Measurements from ENCODE around the gene THAP8.
A peak's percentile ranks its signal among the peaks of the same experiment; 100 is the strongest.

The THAP8 gene

GRCh38 chr19:36032251-36033104 lies 21.6 kb downstream of the THAP8 start, which contains the start of gene CLIP3:
Gene CLIP3 (minus strand): TSS chr19:36032873. CDS start chr19:36032357, 516 bp downstream.
- Histone ChIP-seq H3K4me3 (ENCODE audit: low read depth, low read length) (peak within 1 kb of the TSS; percentile 85), H3K4me1 (ENCODE audit: control insufficient read depth in 1 of 2, insufficient read depth in 2 of 2, low read length in 2 of 2) (peaks cover 2 to 12% of the 10 kb centered on the region in 2 experiments), H4K91ac (ENCODE audit: low read depth, low read length) (no peak within 1 kb of the TSS), H3K79me1 (ENCODE audit: low read length) (peaks cover 2% of the 10 kb centered on the region), H3K18ac (ENCODE audit: low read length) (peak within 1 kb of the TSS; percentile 19), H3K27me3 (ENCODE audit: insufficient read depth, low read length) (no peaks in the 10 kb centered on the region), H2BK12ac (ENCODE audit: low read length) (no peak within 1 kb of the TSS), H3K36me3 (ENCODE audit: control insufficient read depth in 1 of 2, insufficient read depth in 2 of 2, low read length in 2 of 2) (no peaks in the 10 kb centered on the region), H4K8ac (ENCODE audit: low read depth, low read length) (peak within 1 kb of the TSS; percentile 72), H2AFZ (ENCODE audit: insufficient read depth, low read length, poor library complexity) (peak within 1 kb of the TSS; percentile 61), H2BK120ac (ENCODE audit: insufficient read depth, low read length, poor library complexity) (no peak within 1 kb of the TSS), H3K9me3 (ENCODE audit: insufficient read depth, low read depth, low read length) (no peaks in the 10 kb centered on the region), H3K23ac (ENCODE audit: low read length) (no peak within 1 kb of the TSS), H3K27ac (ENCODE audit: low read depth, low read length) (no peak within 1 kb of the TSS), H2AK5ac (ENCODE audit: low read length) (no peak within 1 kb of the TSS), H4K12ac (ENCODE audit: low read depth, low read length) (peak within 1 kb of the TSS; percentile 70), H3K14ac (ENCODE audit: low read length) (no peak within 1 kb of the TSS), H3K9ac (ENCODE audit: low read length) (peak within 1 kb of the TSS; percentile 70), H3K4me2 (ENCODE audit: low read length) (peak within 1 kb of the TSS; percentile 80), H3K79me2 (ENCODE audit: control insufficient read depth, insufficient read depth, low read length, poor library complexity) (no peaks in the 10 kb centered on the region), H2BK5ac (ENCODE audit: low read depth, low read length, poor library complexity) (no peak within 1 kb of the TSS), H3K4ac (ENCODE audit: low read depth, low read length) (no peak within 1 kb of the TSS)
- peak in 1 of 2 donors; percentile 23 for DNase-seq
- WGBS (ENCODE audit: extremely low coverage, insufficient coverage, insufficient read length), result no CpG with 5 or more reads among the region's 51 CpGs

GRCh38 chr19:36031308-36031707 lies 22.8 kb downstream of the THAP8 start:
- H3K9ac ChIP-seq (ENCODE audit: low read length), result no peak overlapping the region

GRCh38 chr19:36030264-36031148 lies 23.6 kb downstream of the THAP8 start:
- peaks cover 8 to 10% of the 10 kb centered on the region in 2 experiments for H3K36me3 ChIP-seq (ENCODE audit: control insufficient read depth in 1 of 2, insufficient read depth in 2 of 2, low read length in 2 of 2)
- no peak overlapping the region for H3K23ac ChIP-seq (ENCODE audit: low read length)
- H2BK12ac ChIP-seq (ENCODE audit: low read length), result no peak overlapping the region
- H2BK5ac ChIP-seq (ENCODE audit: low read depth, low read length, poor library complexity), result no peak overlapping the region
- no peak overlapping the region for H3K9ac ChIP-seq (ENCODE audit: low read length)
- no peak overlapping the region for H4K12ac ChIP-seq (ENCODE audit: low read depth, low read length)
- H3K9me3 ChIP-seq (ENCODE audit: insufficient read depth, low read depth, low read length), result no peaks in the 10 kb centered on the region
- H2BK120ac ChIP-seq (ENCODE audit: insufficient read depth, low read length, poor library complexity), result no peak overlapping the region
- no peak overlapping the region for H2AFZ ChIP-seq (ENCODE audit: insufficient read depth, low read length, poor library complexity)
- peak; percentile 6 to 47 for DNase-seq
- H3K79me1 ChIP-seq (ENCODE audit: low read length), result peaks cover 2% of the 10 kb centered on the region
- H2AK5ac ChIP-seq (ENCODE audit: low read length), result no peak overlapping the region
- H3K4me3 ChIP-seq (ENCODE audit: low read depth, low read length), result no peak overlapping the region
- no peak overlapping the region for H4K8ac ChIP-seq (ENCODE audit: low read depth, low read length)
- peaks cover 2 to 12% of the 10 kb centered on the region in 2 experiments for H3K4me1 ChIP-seq (ENCODE audit: control insufficient read depth in 1 of 2, insufficient read depth in 2 of 2, low read length in 2 of 2)
- no CpG with 5 or more reads among the region's 8 CpGs for WGBS (ENCODE audit: extremely low coverage, insufficient coverage, insufficient read length)
- no peak overlapping the region for H3K14ac ChIP-seq (ENCODE audit: low read length)
- H3K4ac ChIP-seq (ENCODE audit: low read depth, low read length), result no peak overlapping the region
- no peak overlapping the region for H4K91ac ChIP-seq (ENCODE audit: low read depth, low read length)
- no peak overlapping the region for H3K27ac ChIP-seq (ENCODE audit: low read depth, low read length)
- H3K27me3 ChIP-seq (ENCODE audit: insufficient read depth, low read length), result no peaks in the 10 kb centered on the region
- H3K4me2 ChIP-seq (ENCODE audit: low read length), result no peak overlapping the region
- no peaks in the 10 kb centered on the region for H3K79me2 ChIP-seq (ENCODE audit: control insufficient read depth, insufficient read depth, low read length, poor library complexity)
- H3K18ac ChIP-seq (ENCODE audit: low read length), result no peak overlapping the region

More at GRCh38 chr19:36031308-36031707, 22.8 kb downstream of the THAP8 start:
- H2BK5ac ChIP-seq (ENCODE audit: low read depth, low read length, poor library complexity), result no peak overlapping the region
- H3K4me2 ChIP-seq (ENCODE audit: low read length), result no peak overlapping the region
- no peak overlapping the region for H3K23ac ChIP-seq (ENCODE audit: low read length)
- H3K36me3 ChIP-seq (ENCODE audit: control insufficient read depth in 1 of 2, insufficient read depth in 2 of 2, low read length in 2 of 2), result peaks cover 7% of the 10 kb centered on the region in 2 experiments
- DNase-seq, result no peak
- H4K12ac ChIP-seq (ENCODE audit: low read depth, low read length), result no peak overlapping the region
- no peak overlapping the region for H2BK12ac ChIP-seq (ENCODE audit: low read length)
- no peak overlapping the region for H3K4me3 ChIP-seq (ENCODE audit: low read depth, low read length)
- H3K27ac ChIP-seq (ENCODE audit: low read depth, low read length), result no peak overlapping the region
- no peak overlapping the region for H3K18ac ChIP-seq (ENCODE audit: low read length)
- no peaks in the 10 kb centered on the region for H3K27me3 ChIP-seq (ENCODE audit: insufficient read depth, low read length)
- H4K91ac ChIP-seq (ENCODE audit: low read depth, low read length), result no peak overlapping the region
- H3K14ac ChIP-seq (ENCODE audit: low read length), result no peak overlapping the region
- H2BK120ac ChIP-seq (ENCODE audit: insufficient read depth, low read length, poor library complexity), result no peak overlapping the region
- no peak overlapping the region for H2AK5ac ChIP-seq (ENCODE audit: low read length)
- no peaks in the 10 kb centered on the region for H3K79me2 ChIP-seq (ENCODE audit: control insufficient read depth, insufficient read depth, low read length, poor library complexity)
- no peak overlapping the region for H3K4ac ChIP-seq (ENCODE audit: low read depth, low read length)
- H3K4me1 ChIP-seq (ENCODE audit: control insufficient read depth in 1 of 2, insufficient read depth in 2 of 2, low read length in 2 of 2), result peaks cover 2 to 12% of the 10 kb centered on the region in 2 experiments
- peaks cover 2% of the 10 kb centered on the region for H3K79me1 ChIP-seq (ENCODE audit: low read length)
- no peak overlapping the region for H2AFZ ChIP-seq (ENCODE audit: insufficient read depth, low read length, poor library complexity)
- no peaks in the 10 kb centered on the region for H3K9me3 ChIP-seq (ENCODE audit: insufficient read depth, low read depth, low read length)
- WGBS (ENCODE audit: extremely low coverage, insufficient coverage, insufficient read length), result no CpG with 5 or more reads among the region's 6 CpGs
- no peak overlapping the region for H4K8ac ChIP-seq (ENCODE audit: low read depth, low read length)

DNA sequence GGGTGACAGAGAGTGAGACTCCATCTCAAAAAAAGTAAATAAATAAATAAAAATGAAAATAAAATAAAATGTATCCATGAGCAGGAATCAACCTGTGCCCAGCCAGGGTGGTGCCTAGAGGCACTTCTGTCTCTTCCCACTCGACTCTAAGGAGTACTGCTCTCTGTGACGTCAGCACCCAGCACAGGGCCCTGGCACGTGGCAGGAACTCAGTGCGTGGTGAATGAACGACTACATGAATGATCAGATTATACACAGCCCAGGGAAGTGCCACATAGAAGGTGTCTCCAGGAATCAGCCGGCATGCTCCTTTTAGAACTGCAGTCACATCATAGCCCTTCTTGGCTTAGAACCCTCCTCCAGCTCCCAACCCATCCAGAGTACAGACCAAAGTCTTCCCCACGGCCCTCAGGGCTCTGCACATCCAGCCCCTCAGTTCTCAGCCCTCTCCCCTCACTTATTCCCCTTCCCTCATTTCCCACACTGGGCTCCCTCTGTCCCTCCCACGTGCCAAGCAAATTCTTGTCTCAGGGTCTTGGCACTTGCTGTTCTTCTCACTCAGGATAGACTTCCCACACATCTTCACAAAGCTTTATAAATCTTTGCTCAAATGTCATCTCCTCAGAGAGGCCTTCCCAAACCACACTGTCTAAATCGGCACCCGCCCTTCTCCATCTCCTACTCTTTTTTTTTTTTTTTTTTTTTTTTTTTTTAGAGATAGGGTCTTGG lies 25.6 kb downstream of the THAP8 start:
- Histone ChIP-seq H3K18ac (ENCODE audit: low read length) (no peak overlapping the region), H3K79me1 (ENCODE audit: low read length) (peaks cover 2% of the 10 kb centered on the region), H2BK12ac (ENCODE audit: low read length) (no peak overlapping the region), H3K23ac (ENCODE audit: low read length) (no peak overlapping the region), H3K9ac (ENCODE audit: low read length) (peak overlapping the region; percentile 12), H4K12ac (ENCODE audit: low read depth, low read length) (no peak overlapping the region), H2BK5ac (ENCODE audit: low read depth, low read length, poor library complexity) (no peak overlapping the region), H2AFZ (ENCODE audit: insufficient read depth, low read length, poor library complexity) (no peak overlapping the region), H3K79me2 (ENCODE audit: control insufficient read depth, insufficient read depth, low read length, poor library complexity) (no peaks in the 10 kb centered on the region), H3K36me3 (ENCODE audit: control insufficient read depth in 1 of 2, insufficient read depth in 2 of 2, low read length in 2 of 2) (peaks cover 16 to 18% of the 10 kb centered on the region in 2 experiments), H3K4me3 (ENCODE audit: low read depth, low read length) (no peak overlapping the region), H3K4ac (ENCODE audit: low read depth, low read length) (no peak overlapping the region), H2AK5ac (ENCODE audit: low read length) (no peak overlapping the region), H3K4me1 (ENCODE audit: control insufficient read depth in 1 of 2, insufficient read depth in 2 of 2, low read length in 2 of 2) (peaks cover 2 to 11% of the 10 kb centered on the region in 2 experiments), H3K4me2 (ENCODE audit: low read length) (no peak overlapping the region), H3K27me3 (ENCODE audit: insufficient read depth, low read length) (no peaks in the 10 kb centered on the region), H2BK120ac (ENCODE audit: insufficient read depth, low read length, poor library complexity) (no peak overlapping the region), H3K14ac (ENCODE audit: low read length) (no peak overlapping the region), H4K91ac (ENCODE audit: low read depth, low read length) (no peak overlapping the region), H3K27ac (ENCODE audit: low read depth, low read length) (no peak overlapping the region), H4K8ac (ENCODE audit: low read depth, low read length) (no peak overlapping the region), H3K9me3 (ENCODE audit: insufficient read depth, low read depth, low read length) (no peaks in the 10 kb centered on the region)
- no CpG with 5 or more reads among the region's 10 CpGs for WGBS (ENCODE audit: extremely low coverage, insufficient coverage, insufficient read length)
- no peak for DNase-seq

All from trophoblast cell (in vitro differentiated cells and primary cell).